ES-I3 (cell line): Measurements from ENCODE around the gene SLC28A2.
"Not testable (repeated sequence)": the region's sequence is repeated elsewhere in the genome, so short reads cannot be mapped to it uniquely, and the experiment has no call there.

Source experiments
- H3K36me3 ChIP-seq: 2 replicates; pipeline ENCODE4 v1.6.1; 2013; ENCODE audit warnings: mild to moderate bottlenecking, low read length, control low read depth, moderate library complexity; ENCODE audit not compliant: insufficient read depth
- H3K4me1 ChIP-seq: 2 replicates; pipeline ENCODE4 v1.6.1; 2013; ENCODE audit warnings: mild to moderate bottlenecking, control low read depth, low read length; ENCODE audit not compliant: insufficient read depth
- H3K9ac ChIP-seq: 2 replicates; pipeline ENCODE4 v1.6.1; 2013; ENCODE audit warnings: low read depth, mild to moderate bottlenecking, low read length, moderate library complexity
- H3K9me3 ChIP-seq: 2 replicates; pipeline ENCODE4 v1.6.1; 2013; ENCODE audit warnings: mild to moderate bottlenecking, low read length, moderate library complexity; ENCODE audit not compliant: control insufficient read depth, insufficient read depth

Gene SLC28A2

GRCh38 chr15:45251888-45252287 lies at the start of gene SLC28A2:
SLC28A2 (plus strand) TSS chr15:45252234; CDS start chr15:45253216, 982 bp downstream.
- Histone ChIP-seq H3K9me3 (no peaks in the 10 kb centered on the region), H3K4me1 (no peaks in the 10 kb centered on the region), H3K36me3 (no peaks in the 10 kb centered on the region), H3K9ac (no peak within 1 kb of the TSS)

GRCh38 chr15:45203182-45203581 lies 48.9 kb upstream of the SLC28A2 start:
- Histone ChIP-seq H3K9me3 (no peaks in the 10 kb centered on the region), H3K4me1 (0 out of 2 replicates have a peak, but pooled peaks cover 4% of the 10 kb centered on the region), H3K9ac (no peak overlapping the region), H3K36me3 (no peaks in the 10 kb centered on the region)

- 0 out of 2 replicates have a peak, but pooled peaks cover 4% of the 10 kb centered on the region for H3K4me1 ChIP-seq
- H3K9ac ChIP-seq = no peak overlapping the region
- no peaks in the 10 kb centered on the region for H3K9me3 ChIP-seq
- H3K36me3 ChIP-seq = no peaks in the 10 kb centered on the region
Observed at GRCh38 chr15:45205192-45205591, 46.8 kb upstream of the SLC28A2 start.

GRCh38 chr15:45212493-45212892 lies 39.5 kb upstream of the SLC28A2 start:
- Histone ChIP-seq H3K4me1 (no peaks in the 10 kb centered on the region), H3K9me3 (no peaks in the 10 kb centered on the region), H3K9ac (no peak overlapping the region), H3K36me3 (no peaks in the 10 kb centered on the region)

GRCh38 chr15:45221053-45221599 lies 30.9 kb upstream of the SLC28A2 start:
- no peaks in the 10 kb centered on the region for H3K4me1 ChIP-seq
- H3K36me3 ChIP-seq = no peaks in the 10 kb centered on the region
- no peaks in the 10 kb centered on the region for H3K9me3 ChIP-seq
- H3K9ac ChIP-seq = no peak overlapping the region

GRCh38 chr15:45221967-45222366 lies 30.1 kb upstream of the SLC28A2 start:
- H3K4me1 ChIP-seq = no peaks in the 10 kb centered on the region
- H3K9me3 ChIP-seq = no peaks in the 10 kb centered on the region
- H3K9ac ChIP-seq = no peak overlapping the region
- no peaks in the 10 kb centered on the region for H3K36me3 ChIP-seq

GRCh38 chr15:45224621-45225217 lies 27.3 kb upstream of the SLC28A2 start:
- no peaks in the 10 kb centered on the region for H3K4me1 ChIP-seq
- no peak overlapping the region for H3K9ac ChIP-seq
- no peaks in the 10 kb centered on the region for H3K9me3 ChIP-seq
- no peaks in the 10 kb centered on the region for H3K36me3 ChIP-seq

GRCh38 chr15:45225506-45226273 lies 26.3 kb upstream of the SLC28A2 start:
- H3K4me1 ChIP-seq = no peaks in the 10 kb centered on the region
- no peak overlapping the region for H3K9ac ChIP-seq
- no peaks in the 10 kb centered on the region for H3K9me3 ChIP-seq
- H3K36me3 ChIP-seq = no peaks in the 10 kb centered on the region

- Histone ChIP-seq H3K36me3 (no peaks in the 10 kb centered on the region), H3K4me1 (no peaks in the 10 kb centered on the region), H3K9ac (no peak overlapping the region), H3K9me3 (no peaks in the 10 kb centered on the region)
Observed at GRCh38 chr15:45228931-45229330, 23.1 kb upstream of the SLC28A2 start.

- Histone ChIP-seq H3K36me3 (no peaks in the 10 kb centered on the region), H3K9ac (no peak overlapping the region), H3K9me3 (no peaks in the 10 kb centered on the region), H3K4me1 (no peaks in the 10 kb centered on the region)
Observed at GRCh38 chr15:45230245-45230965, 21.6 kb upstream of the SLC28A2 start.

GRCh38 chr15:45231132-45231531 lies 20.9 kb upstream of the SLC28A2 start:
- Histone ChIP-seq H3K4me1 (no peaks in the 10 kb centered on the region), H3K36me3 (no peaks in the 10 kb centered on the region), H3K9ac (no peak overlapping the region), H3K9me3 (no peaks in the 10 kb centered on the region)

- H3K4me1 ChIP-seq = no peaks in the 10 kb centered on the region
- H3K9me3 ChIP-seq = no peaks in the 10 kb centered on the region
- H3K36me3 ChIP-seq = no peaks in the 10 kb centered on the region
- no peak overlapping the region for H3K9ac ChIP-seq
Observed at GRCh38 chr15:45231864-45232562, 20.0 kb upstream of the SLC28A2 start.

GRCh38 chr15:45234562-45235235 lies 17.3 kb upstream of the SLC28A2 start:
- Histone ChIP-seq H3K36me3 (no peaks in the 10 kb centered on the region), H3K4me1 (no peaks in the 10 kb centered on the region), H3K9ac (no peak overlapping the region), H3K9me3 (no peaks in the 10 kb centered on the region)

- not testable (repeated sequence) for H3K9ac ChIP-seq, H3K9me3 ChIP-seq
Observed at GRCh38 chr15:45236806-45237205, 15.2 kb upstream of the SLC28A2 start.

More at GRCh38 chr15:45236806-45237205, 15.2 kb upstream of the SLC28A2 start:
- H3K4me1 ChIP-seq, H3K36me3 ChIP-seq: not testable (repeated sequence)
